Measurements from ENCODE around the gene SLC7A4.
A peak's percentile ranks its signal among the peaks of the same experiment; 100 is the strongest.
"Not testable (repeated sequence)": the region's sequence is repeated elsewhere in the genome, so short reads cannot be mapped to it uniquely, and the experiment has no call there.

The SLC7A4 gene

GRCh38 chr22:21061660-21062321 lies 29.4 kb upstream of the SLC7A4 start:
- DNase-seq, result not testable (repeated sequence)

GRCh38 chr22:21060363-21060762 lies 28.0 kb upstream of the SLC7A4 start:
- DNase-seq, result not testable (repeated sequence)

DNA sequence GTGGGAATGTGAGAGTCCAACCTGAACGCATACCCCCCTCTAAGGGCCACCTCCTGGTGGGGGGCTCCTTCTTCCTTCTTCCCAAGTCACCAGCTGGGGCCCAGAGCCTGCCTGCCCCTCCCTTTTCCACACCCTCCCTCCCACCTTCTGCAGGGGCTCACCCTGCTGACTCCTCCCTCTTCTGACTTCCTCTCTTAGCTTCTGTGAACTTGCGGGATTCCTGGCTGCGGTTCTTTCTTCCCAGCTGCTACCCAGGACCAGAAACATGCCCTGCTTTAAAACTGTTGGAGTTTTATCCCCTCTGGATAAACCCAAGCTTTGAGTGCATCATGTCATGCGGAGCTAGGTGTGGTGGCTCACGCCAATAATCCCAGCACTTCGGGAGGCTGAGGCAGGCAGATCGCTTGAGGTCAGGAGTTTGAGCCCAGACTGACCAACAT lies 23.5 kb upstream of the SLC7A4 start:
- no peak for DNase-seq

- DNase-seq, result no peak
Measured at GRCh38 chr22:21055564-21055834, 23.1 kb upstream of the SLC7A4 start.

DNA sequence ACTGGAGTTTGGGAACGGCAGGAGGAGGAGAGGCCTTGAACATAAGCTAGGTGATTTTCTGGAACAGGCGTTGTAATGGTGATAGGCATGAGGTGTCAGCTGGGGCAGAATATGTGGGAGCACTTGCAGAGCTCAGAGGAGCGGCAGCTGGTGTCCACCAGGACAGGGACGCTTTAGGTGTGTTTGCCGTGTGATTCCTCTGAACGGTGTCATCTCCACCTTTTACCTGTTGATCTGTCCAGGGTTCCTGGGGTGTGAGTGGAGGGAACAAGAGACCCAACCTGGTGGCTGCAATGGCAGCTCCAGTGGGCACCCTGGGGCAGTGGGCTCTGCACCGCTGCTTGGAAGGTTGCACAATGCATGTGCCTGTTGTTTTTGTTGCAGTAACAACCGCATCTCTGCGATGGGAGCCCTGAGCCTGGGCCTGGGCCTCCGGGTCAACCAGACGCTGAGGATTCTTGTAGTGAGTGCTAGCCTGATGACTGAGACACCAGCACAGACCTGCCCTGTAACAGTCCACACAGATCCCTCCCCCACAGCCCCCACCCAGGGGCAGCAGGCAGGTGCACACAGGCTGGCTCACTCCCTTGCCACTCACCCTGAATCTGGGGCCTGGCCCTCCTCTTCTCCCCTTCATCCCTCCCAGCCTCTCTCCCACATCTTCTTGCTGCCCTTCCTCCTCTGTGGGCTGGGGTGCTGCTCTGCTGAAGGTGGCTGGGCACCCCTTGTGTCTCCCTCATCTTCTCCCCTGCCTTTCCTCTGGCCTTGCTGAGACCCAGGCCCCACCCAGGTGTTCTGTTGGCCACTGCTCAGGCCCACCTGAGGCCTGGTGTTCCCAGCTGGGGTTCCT lies 22.6 kb upstream of the SLC7A4 start:
- no peak for DNase-seq

DNA sequence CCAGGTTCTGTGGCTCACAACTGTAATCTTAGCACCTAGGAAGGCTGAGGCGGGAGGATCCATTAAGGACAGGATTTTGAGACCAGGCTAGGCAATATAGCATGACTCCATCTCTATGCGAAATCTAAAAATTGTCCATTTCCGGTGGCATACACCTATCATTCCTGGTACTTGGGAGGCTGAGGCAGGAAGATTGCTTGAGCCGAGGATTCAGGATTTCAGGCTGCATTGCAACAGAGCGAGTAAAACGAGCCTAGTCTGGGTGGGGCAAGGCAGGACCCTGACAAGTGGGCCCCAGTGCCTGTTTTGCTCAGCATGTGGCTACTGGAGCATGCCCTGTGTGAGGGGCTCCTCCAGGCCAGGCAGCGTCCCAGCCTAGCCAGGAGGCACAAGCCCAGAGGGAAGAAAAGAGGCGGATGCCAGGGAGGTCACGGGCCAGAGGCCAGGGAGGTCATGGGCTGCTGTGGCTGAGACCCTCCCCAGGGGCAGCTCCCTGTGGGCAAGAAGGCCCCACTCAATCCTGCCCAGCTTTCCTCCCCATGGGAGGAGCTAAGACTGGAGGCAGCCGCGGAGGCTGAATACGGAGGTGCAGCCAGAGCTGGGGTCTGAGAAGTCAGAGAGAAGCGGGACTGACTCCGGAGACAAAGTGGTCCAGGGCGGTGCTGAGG lies 21.8 kb upstream of the SLC7A4 start:
- no peak for DNase-seq

GRCh38 chr22:21052715-21053459 lies 20.5 kb upstream of the SLC7A4 start:
- no peak for DNase-seq

DNA sequence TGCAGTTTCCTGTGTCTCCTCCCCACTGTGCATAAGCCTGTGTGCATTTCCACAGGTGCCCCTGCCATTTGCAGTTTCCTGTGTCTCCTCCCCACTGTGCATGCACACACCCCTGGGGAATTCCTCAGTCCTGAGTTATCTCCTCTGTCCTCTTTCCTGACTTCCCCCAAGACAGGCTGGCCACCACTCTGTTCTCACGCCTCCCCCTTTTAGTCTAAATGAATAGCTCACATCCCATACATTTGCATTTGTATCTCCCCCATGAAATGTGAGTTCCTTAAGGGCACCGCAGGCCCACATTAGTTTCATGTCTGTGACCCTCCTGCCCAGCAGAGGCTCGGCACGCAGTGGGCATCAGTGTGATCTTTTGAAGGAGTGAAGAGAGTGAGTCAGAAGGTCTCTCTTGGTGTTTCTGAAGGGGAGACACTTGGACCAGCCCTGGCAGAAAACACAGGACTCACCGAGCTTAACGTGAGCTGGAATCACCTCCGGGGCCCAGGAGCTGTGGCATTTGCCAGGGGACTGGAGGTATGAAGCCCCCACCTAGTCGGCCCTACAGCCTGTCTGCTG lies 19.6 kb upstream of the SLC7A4 start:
- no peak for DNase-seq

GRCh38 chr22:21051145-21051830 lies 18.9 kb upstream of the SLC7A4 start:
- no peak for DNase-seq

GRCh38 chr22:21048965-21049364 lies 16.6 kb upstream of the SLC7A4 start:
- not testable (repeated sequence) for DNase-seq

DNA sequence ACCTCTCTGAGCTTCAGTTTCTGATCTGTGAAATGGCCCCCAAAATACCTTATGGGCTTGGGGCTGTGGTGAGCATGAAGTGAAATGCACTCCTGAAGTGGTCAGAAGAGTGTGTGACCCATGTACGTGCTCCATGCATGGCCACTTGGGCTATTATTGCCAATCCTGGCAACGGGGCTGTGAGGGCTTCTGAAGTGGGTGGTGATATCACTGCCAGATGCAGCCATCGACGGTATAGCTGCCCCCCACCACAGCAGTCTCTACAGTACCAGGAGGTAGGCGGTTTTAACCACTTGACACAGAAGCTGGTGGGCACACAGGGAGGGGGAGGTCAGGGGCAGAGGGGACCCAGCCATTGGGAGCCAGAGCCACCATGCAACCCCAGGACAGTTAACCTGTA lies 16.1 kb upstream of the SLC7A4 start:
- DNase-seq, result not testable (repeated sequence)

GRCh38 chr22:21047730-21048129 lies 15.4 kb upstream of the SLC7A4 start:
- DNase-seq, result no peak

DNA sequence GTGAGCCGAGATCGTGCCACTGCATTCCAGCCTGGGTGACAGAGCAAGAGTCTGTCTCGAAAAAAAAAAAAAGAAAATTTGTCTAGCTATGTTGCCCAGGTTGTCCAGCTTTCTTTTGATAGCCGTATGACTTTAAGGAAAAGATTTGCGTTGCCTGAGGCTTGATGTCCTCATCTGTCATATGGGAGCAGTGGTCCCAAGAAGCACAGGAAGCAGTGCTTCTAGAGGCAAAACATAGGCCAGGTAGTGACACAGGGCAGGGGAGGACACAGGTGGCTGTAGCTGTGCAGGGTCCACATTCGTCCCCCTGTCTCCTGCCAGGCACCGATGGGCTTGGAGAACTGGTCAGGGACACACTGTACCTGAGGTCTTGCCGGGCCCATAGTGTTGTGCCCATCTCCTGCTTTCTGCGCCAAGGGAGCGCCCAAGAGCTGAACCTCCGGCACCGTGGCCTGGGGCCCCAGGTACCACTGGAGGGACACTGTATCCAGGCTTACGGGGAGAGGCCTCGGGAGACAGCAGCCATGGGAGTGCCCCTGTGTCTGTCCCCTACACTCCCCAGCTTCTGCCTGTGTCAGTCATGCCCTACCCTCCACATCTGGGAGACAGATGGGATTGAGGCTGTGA lies 14.8 kb upstream of the SLC7A4 start:
- DNase-seq, result no peak

DNA sequence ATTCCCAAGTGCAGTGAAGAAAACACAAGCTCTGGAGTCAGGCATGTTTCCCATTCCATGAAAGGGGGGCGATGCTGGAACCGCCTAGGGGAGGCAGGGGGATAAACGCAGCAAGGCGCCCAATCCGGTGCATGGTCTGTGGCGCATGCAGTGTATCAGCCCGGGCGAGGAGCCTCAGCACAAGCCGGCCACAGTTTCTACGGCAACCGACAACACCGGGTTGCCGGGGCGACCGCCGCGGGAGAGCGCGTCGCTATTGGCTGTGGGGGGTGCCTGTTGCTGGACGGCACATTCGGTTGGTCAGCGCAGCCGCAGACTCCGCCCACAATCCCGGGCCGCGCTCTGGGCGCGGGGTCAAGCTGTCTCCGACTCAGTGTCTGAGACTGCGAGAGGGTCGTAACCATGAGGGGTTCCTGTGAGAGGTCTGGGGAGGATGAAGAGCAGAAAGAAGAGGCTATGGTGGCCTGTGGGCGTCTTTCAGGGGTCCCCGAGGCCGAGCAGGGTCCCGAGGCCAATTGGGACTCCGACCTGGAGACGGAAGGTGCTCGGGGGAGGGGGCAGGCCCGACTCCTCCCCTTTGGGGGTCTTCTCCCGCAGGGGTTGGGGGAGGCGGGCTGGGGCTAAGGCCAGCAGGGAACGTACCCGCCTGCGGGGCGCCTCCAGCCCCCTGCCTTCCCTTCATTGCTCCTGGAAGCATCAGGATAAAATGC lies 13.4 kb upstream of the SLC7A4 start, which contains the start of gene LRRC74B:
LRRC74B (plus strand) TSS at position 362 of the 710 bp plus-strand sequence; CDS start at position 403, 41 bp downstream.
- peak; percentile 72 for DNase-seq

- DNase-seq, result no peak
Measured at GRCh38 chr22:21044931-21045584, 12.7 kb upstream of the SLC7A4 start.

- DNase-seq, result no peak
Measured at GRCh38 chr22:21043860-21044535, 11.6 kb upstream of the SLC7A4 start.

- DNase-seq, result no peak
Measured at GRCh38 chr22:21042978-21043859, 10.9 kb upstream of the SLC7A4 start.

GRCh38 chr22:21041937-21042336 lies 9.6 kb upstream of the SLC7A4 start:
- DNase-seq, result no peak

DNA sequence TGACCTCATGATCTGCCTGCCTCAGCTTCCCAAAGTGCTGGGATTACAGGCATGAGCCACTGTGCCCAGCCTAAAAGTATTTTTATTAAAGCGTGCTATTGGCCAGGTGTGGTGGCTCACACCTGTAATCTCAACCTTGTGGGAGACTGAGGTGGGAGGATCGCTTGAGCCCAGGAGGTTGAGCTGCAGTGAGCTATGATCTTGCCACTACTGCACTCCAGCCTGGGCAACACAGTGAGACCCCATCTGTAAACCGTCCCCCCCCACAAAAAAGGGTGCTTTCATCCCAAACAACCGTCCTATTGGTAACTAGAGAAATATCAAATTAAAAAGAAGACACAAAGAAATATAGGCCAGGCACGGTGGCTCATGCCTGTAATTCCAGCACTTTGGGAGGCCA lies 6.8 kb upstream of the SLC7A4 start:
- not testable (repeated sequence) for DNase-seq
